Effector memory CD4-positive, alpha-beta T cell (primary cell): ENCODE data around the gene ZMPSTE24.

Experiments used
- DNase-seq, 3 donors: peaks; one replicate each; pipeline ENCODE4 v3.0.0-alpha.2; 2020
- H3K27ac ChIP-seq: 2 replicates; pipeline ENCODE4 v1.7.0; 2013; ENCODE audit warnings: mild to moderate bottlenecking, low read length, moderate library complexity; ENCODE audit not compliant: insufficient read depth, poor library complexity, severe bottlenecking
- H3K27me3 ChIP-seq: replicated peaks from 2 replicates; pipeline ENCODE4 v1.7.0; 2013; ENCODE audit warnings: mild to moderate bottlenecking, low read length; ENCODE audit not compliant: insufficient read depth, control insufficient read depth, poor library complexity, severe bottlenecking
- H3K36me3 ChIP-seq: 2 replicates; pipeline ENCODE4 v1.7.0; 2013; ENCODE audit warnings: mild to moderate bottlenecking, low read length, moderate library complexity; ENCODE audit not compliant: control insufficient read depth, insufficient read depth
- H3K4me1 ChIP-seq: 2 replicates; pipeline ENCODE4 v1.7.0; 2013; ENCODE audit warnings: low read length, mild to moderate bottlenecking; ENCODE audit not compliant: control insufficient read depth, insufficient read depth, poor library complexity, severe bottlenecking
- H3K4me3 ChIP-seq: 2 replicates; pipeline ENCODE4 v1.7.0; 2013; ENCODE audit warnings: low read length, low read depth, mild to moderate bottlenecking; ENCODE audit not compliant: insufficient read depth, poor library complexity, severe bottlenecking
- H3K9me3 ChIP-seq: 2 replicates; pipeline ENCODE4 v1.7.0; 2013; ENCODE audit warnings: mild to moderate bottlenecking, low read length, moderate library complexity; ENCODE audit not compliant: control insufficient read depth

Gene ZMPSTE24

DNA sequence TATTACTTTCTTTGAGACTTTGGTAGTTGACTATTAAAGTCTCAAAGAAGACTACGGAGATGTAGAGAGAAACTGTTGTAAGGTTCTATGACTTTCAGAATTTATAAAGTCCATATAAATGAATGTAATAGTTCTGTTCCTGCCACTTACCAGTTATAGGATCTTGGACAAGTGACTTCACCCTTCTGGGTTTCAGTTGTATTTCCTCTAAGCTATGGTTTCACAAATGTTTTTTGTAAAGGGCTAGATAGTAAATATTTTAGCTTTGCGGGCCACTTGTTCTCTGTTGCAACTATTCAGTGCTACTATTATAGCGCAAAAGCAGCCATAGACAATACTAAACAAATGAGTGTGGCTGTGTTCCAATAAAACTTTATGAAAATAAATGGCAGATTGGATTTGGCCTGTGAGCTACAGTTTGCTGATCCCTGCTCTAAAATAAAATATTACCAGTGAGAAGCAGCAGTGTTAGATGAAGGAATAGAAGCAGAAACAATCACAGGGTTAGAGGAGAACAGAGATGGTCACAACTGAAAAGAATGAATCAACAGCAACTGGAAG lies 14.7 kb downstream of the ZMPSTE24 start:
- Histone ChIP-seq H3K27ac (no peak overlapping the region), H3K27me3 (no peaks in the 10 kb centered on the region), H3K36me3 (peaks cover 59% of the 10 kb centered on the region), H3K4me3 (no peak overlapping the region), H3K4me1 (no peaks in the 10 kb centered on the region), H3K9me3 (no peaks in the 10 kb centered on the region)
- no peak for DNase-seq

DNA sequence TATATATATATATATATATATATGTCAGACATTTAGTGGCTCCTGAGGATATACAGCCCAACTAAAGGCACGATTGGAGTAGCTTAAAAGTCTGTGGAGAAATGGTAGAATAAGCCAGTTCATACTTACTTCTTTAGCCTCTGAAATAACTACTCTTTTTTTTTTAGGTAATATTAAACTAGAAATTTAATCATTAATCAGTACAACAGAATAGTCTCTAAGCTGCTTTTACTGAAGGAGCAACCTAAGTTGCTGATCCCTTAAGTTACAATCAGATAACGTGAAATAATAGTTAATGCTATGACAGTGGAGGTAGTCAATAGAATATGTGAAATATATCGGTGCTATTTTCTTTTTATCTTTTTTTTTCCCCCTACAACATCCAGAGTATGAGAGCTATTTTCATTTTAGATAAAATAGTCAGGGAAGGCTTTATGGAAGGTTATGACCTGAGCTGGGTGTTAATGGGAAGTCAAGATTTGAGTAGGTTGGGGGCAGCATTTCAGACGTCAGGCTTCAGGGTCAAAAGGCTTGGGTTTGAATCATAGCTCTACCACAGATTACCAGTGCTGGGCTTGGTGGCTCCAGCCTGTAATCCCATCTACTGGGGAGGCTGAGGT lies 15.6 kb downstream of the ZMPSTE24 start:
- DNase-seq: no peak
- Histone ChIP-seq H3K4me1 (no peaks in the 10 kb centered on the region), H3K9me3 (no peaks in the 10 kb centered on the region), H3K4me3 (no peak overlapping the region), H3K27ac (no peak overlapping the region), H3K36me3 (peaks cover 51% of the 10 kb centered on the region), H3K27me3 (no peaks in the 10 kb centered on the region)

DNA sequence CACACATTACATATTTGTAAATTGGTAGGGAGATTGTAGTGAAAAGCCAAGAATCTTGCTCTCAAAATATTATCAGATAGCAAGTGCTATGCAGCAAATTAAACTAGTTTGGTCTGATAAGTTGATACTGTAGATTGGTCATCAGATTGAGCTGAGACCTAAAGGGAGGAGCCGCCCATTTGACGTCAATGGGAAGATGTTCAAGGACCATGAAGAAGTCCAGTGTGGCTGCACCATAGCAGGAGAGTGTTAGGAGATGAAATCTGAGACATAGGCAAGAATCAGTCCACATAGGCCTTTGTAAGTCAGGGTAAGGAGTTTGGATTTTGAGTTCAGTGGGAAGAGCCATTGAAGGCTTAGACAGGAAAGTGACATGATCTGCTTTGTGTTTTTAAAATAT lies 16.3 kb downstream of the ZMPSTE24 start:
- Histone ChIP-seq H3K27me3 (no peaks in the 10 kb centered on the region), H3K4me1 (no peaks in the 10 kb centered on the region), H3K27ac (no peak overlapping the region), H3K36me3 (peaks cover 47% of the 10 kb centered on the region), H3K9me3 (no peaks in the 10 kb centered on the region), H3K4me3 (no peak overlapping the region)
- no peak for DNase-seq

DNA sequence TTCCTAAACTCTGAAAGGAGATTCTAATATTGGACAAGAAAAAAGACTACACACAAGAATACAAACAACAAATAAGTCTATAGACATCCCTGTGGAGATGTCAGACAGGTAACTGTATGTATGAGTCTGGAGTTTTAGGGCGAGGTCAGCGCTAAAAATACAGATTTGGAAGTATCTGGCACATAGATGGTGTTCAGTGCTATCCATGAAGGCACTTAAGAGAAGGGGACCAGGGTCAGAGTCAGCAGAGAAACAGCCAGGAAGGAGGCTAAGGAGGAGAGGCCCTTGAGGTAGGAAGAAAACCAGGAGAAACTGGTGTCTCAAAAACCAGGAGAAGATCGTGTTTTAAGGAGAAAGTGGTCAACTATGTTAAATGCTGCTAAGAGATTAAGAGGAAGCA lies 18.1 kb downstream of the ZMPSTE24 start:
- H3K27ac ChIP-seq: no peak overlapping the region
- DNase-seq: no peak
- H3K9me3 ChIP-seq: no peaks in the 10 kb centered on the region
- no peaks in the 10 kb centered on the region for H3K4me1 ChIP-seq
- H3K27me3 ChIP-seq: no peaks in the 10 kb centered on the region
- no peak overlapping the region for H3K4me3 ChIP-seq
- H3K36me3 ChIP-seq: peaks cover 35% of the 10 kb centered on the region

DNA sequence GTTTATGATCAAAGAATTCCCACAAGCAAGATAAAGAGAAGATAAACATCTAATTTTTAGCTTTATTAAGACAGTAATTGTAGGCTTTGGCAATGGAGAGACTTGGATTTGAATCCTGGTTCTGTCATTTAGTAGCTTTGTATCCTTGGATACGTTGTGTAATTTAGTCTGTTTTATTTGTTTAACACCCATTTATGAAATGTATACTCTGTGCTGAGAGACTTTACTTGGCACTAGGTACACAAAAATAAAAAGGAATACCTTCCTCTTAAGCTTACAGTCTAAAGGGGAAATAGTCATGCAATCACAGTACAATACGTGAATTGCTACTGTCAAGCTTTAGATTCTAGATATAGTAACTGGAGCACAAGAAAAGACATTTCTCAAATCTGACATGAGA lies 23.8 kb downstream of the ZMPSTE24 start:
- Histone ChIP-seq H3K36me3 (peaks cover 20% of the 10 kb centered on the region), H3K4me3 (no peak overlapping the region), H3K9me3 (no peaks in the 10 kb centered on the region), H3K27ac (no peak overlapping the region), H3K27me3 (no peaks in the 10 kb centered on the region), H3K4me1 (no peaks in the 10 kb centered on the region)
- no peak for DNase-seq

DNA sequence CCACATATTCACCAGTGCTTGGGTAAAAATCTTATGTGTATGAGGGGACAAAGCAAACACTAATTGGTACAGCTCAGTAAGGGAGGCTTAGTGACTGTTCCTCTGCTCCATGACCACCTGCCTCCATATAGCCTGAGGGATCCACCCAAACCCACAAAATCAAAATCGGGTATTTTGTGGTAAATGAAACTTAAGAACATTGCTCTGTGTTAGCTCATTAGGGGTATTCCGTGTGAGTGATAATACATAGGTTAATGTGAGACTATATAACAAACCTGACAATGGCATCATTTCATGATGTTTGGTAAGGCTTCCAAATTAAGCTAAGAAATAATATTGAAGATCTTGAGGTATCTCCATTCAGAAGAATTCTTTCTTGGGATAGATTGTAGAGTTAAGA lies 33.3 kb downstream of the ZMPSTE24 start:
- no peak overlapping the region for H3K27ac ChIP-seq
- no peaks in the 10 kb centered on the region for H3K27me3 ChIP-seq
- no peaks in the 10 kb centered on the region for H3K4me1 ChIP-seq
- no peaks in the 10 kb centered on the region for H3K9me3 ChIP-seq
- H3K36me3 ChIP-seq: peaks cover 27% of the 10 kb centered on the region
- H3K4me3 ChIP-seq: no peak overlapping the region
- no peak for DNase-seq

DNA sequence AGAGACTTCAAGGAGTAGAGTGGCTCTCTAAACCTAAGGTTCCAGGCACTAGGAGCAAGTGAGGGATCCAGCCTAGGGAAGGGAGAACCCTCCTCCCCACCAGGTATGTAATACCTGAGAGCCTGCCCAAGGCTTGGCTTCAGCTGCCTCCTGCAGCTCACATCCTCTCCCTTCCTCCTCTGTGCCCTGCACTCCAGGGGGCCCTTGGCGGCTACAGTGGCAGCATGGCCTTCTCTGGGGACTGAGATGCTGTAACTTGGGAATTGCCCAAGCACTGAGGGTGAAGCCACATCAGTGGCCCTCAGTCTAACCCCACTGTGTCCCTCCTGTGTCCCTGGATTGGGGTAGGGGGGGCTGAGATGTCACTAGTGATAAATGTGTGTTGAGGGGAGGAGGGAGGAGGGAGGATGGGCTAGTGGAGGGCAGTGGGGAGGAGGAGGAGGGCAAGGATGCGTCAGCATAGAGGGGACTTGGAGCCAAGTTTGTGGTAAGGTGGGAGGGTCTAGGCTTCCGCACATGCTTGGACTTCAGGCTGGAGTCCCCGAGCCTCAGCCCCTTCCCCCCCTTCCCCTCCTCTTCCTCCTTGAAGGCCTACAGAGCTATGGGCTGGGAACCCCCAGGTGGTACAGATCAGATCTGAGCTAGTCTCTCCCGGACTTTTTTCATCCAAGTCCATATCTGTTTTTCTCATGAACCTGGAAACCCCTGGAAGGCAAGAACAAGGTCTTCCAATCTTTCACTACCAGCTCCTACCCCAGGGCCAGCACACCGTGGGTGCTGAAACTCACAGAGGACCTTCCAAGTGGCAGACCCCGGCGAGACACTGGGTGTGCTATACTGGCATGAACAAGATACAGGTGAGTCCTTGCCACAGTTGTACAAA lies 41.6 kb downstream of the ZMPSTE24 start:
- no peak for DNase-seq
- Histone ChIP-seq H3K36me3 (no peaks in the 10 kb centered on the region), H3K27me3 (no peaks in the 10 kb centered on the region), H3K27ac (no peak overlapping the region), H3K4me1 (no peaks in the 10 kb centered on the region), H3K4me3 (no peak overlapping the region), H3K9me3 (no peaks in the 10 kb centered on the region)

DNA sequence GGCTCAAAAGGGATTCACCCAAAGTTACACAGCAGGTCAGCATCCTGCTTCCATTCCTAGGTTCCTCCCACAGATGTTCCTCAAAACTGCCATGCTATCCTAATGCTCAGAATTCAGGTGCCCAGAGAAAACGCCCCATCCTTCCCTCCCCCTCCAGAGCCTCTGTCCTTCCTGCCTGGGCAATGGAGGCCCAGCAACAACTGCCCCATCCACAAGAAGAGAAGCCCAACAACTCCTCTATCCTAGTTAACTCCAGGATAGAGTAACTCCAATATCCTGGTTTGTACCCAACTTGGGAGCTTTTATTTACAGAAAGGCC lies 42.2 kb downstream of the ZMPSTE24 start:
- DNase-seq: no peak
- Histone ChIP-seq H3K27ac (no peak overlapping the region), H3K4me3 (no peak overlapping the region), H3K9me3 (no peaks in the 10 kb centered on the region), H3K36me3 (no peaks in the 10 kb centered on the region), H3K27me3 (no peaks in the 10 kb centered on the region), H3K4me1 (no peaks in the 10 kb centered on the region)

DNA sequence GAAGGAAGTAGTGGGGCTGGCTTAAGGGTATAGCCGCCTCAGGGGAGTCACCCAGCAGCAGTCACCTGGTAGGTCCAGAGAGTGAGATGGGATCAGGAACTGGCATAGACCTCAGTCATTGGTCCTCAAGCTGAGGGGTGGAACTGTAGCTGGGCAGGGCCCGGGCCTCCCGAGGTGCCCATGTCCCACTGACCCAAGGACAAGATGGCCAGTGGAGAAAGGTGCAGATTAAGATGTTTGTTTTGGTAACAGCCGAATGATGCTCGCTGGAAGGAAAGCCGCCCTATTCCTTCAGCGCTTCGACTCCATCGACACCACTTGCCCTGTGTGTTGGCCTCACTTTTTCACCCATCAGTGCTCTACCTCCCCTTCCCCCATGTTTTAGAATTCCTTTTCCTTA lies 42.6 kb downstream of the ZMPSTE24 start:
- no peaks in the 10 kb centered on the region for H3K27me3 ChIP-seq
- no peak overlapping the region for H3K4me3 ChIP-seq
- H3K9me3 ChIP-seq: no peaks in the 10 kb centered on the region
- H3K27ac ChIP-seq: no peak overlapping the region
- no peaks in the 10 kb centered on the region for H3K36me3 ChIP-seq
- H3K4me1 ChIP-seq: no peaks in the 10 kb centered on the region
- no peak for DNase-seq

DNA sequence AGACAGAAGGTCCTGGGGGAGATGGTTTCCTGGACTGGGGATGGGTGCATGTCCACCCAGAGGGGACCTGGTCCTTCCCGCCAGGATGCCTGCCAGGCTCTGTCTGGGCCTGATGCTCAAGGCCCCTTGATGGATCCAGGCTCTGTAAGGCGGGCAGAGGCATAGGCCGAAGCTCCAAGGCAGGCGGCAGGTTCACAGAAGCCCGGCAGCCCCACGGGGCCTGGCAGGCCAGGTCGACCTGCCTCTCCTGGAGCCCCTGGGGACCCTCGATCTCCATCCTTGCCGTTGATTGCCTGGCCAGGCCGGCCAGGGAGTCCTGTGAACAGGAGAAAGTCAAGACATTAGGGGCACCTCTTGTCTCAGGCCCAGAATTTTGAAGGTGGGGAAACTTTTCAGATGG lies 43.0 kb downstream of the ZMPSTE24 start:
- Histone ChIP-seq H3K9me3 (no peaks in the 10 kb centered on the region), H3K36me3 (no peaks in the 10 kb centered on the region), H3K4me1 (no peaks in the 10 kb centered on the region), H3K27ac (no peak overlapping the region), H3K27me3 (no peaks in the 10 kb centered on the region), H3K4me3 (no peak overlapping the region)
- DNase-seq: no peak
